Activated naive CD4-positive, alpha-beta T cell treated with anti-CD3 and anti-CD28 coated beads, Interleukin-2, amount 10 ng/mL, durations not matched to agents 7 days and 5 days (primary cell): ENCODE data around the gene MFGE8.
"Not testable (repeated sequence)": the region's sequence is repeated elsewhere in the genome, so short reads cannot be mapped to it uniquely, and the experiment has no call there.

Experiments
- CTCF ChIA-PET: fragments of 350-600 bp; sonication (Branson Sonifier 250); formaldehyde crosslinking; loops from one replicate; lab custom pipeline; 2021; ENCODE audit warnings: antibody characterized with exemption; lab: Charles Lee
- DNase-seq: peaks from one replicate; pipeline ENCODE4 v3.0.0-alpha.2; 2020
- H3K27ac Mint-ChIP-seq: one replicate; pipeline ENCODE4 v1.8.0; 2021; ENCODE audit warnings: mild to moderate bottlenecking, moderate library complexity, mixed read lengths
- H3K27me3 Mint-ChIP-seq: one replicate; pipeline ENCODE4 v1.8.0; 2021; ENCODE audit warnings: mild to moderate bottlenecking, mixed read lengths
- H3K36me3 Mint-ChIP-seq: one replicate; pipeline ENCODE4 v1.8.0; 2021; ENCODE audit warnings: mixed read lengths
- H3K4me1 Mint-ChIP-seq: one replicate; pipeline ENCODE4 v1.8.0; 2021; ENCODE audit warnings: mixed read lengths
- H3K4me3 Mint-ChIP-seq: one replicate; pipeline ENCODE4 v1.8.0; 2021; ENCODE audit warnings: mild to moderate bottlenecking, moderate library complexity, mixed read lengths
- H3K9me3 Mint-ChIP-seq: one replicate; pipeline ENCODE4 v1.8.0; 2021; ENCODE audit warnings: mixed read lengths

The MFGE8 gene, protein sequence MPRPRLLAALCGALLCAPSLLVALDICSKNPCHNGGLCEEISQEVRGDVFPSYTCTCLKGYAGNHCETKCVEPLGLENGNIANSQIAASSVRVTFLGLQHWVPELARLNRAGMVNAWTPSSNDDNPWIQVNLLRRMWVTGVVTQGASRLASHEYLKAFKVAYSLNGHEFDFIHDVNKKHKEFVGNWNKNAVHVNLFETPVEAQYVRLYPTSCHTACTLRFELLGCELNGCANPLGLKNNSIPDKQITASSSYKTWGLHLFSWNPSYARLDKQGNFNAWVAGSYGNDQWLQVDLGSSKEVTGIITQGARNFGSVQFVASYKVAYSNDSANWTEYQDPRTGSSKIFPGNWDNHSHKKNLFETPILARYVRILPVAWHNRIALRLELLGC

GRCh38 chr15:88913017-88913849, at the start of gene MFGE8:
Gene MFGE8, minus strand, starts transcription at chr15:88913379. Its CDS starts 60 bp downstream, at chr15:88913319.
- peaks cover 31% of the 10 kb centered on the region for H3K4me1 Mint-ChIP-seq
- H3K9me3 Mint-ChIP-seq = no peaks in the 10 kb centered on the region
- CTCF ChIA-PET = interaction anchor here (1.2 to 1.3 kb wide), 2 partner anchors 9 to 10 kb away, joined by 3 read pairs; no protein-coding TSS in a partner anchor
- H3K27me3 Mint-ChIP-seq = peaks cover 4% of the 10 kb centered on the region
- DNase-seq = peak; percentile 88
- peaks cover 10% of the 10 kb centered on the region for H3K36me3 Mint-ChIP-seq
- peak within 1 kb of the TSS; percentile 89 for H3K27ac Mint-ChIP-seq
- peak within 1 kb of the TSS; percentile 88 for H3K4me3 Mint-ChIP-seq

- CTCF ChIA-PET = no interaction called here
- no peak overlapping the region for H3K4me3 Mint-ChIP-seq
- H3K4me1 Mint-ChIP-seq = no peaks in the 10 kb centered on the region
- DNase-seq = no peak
- peaks cover 19% of the 10 kb centered on the region for H3K27me3 Mint-ChIP-seq
- H3K27ac Mint-ChIP-seq = no peak overlapping the region
- H3K9me3 Mint-ChIP-seq = peaks cover 3% of the 10 kb centered on the region
- H3K36me3 Mint-ChIP-seq = no peaks in the 10 kb centered on the region
Observed at GRCh38 chr15:88959445-88959844, 46.3 kb upstream of the MFGE8 start.

GRCh38 chr15:88956906-88957305, 43.7 kb upstream of the MFGE8 start:
- Mint-ChIP-seq H3K36me3 (no peaks in the 10 kb centered on the region), H3K4me1 (no peaks in the 10 kb centered on the region), H3K4me3 (no peak overlapping the region), H3K9me3 (no peaks in the 10 kb centered on the region), H3K27ac (no peak overlapping the region), H3K27me3 (peaks cover 21% of the 10 kb centered on the region)
- no peak for DNase-seq
- CTCF ChIA-PET = no interaction called here

DNA sequence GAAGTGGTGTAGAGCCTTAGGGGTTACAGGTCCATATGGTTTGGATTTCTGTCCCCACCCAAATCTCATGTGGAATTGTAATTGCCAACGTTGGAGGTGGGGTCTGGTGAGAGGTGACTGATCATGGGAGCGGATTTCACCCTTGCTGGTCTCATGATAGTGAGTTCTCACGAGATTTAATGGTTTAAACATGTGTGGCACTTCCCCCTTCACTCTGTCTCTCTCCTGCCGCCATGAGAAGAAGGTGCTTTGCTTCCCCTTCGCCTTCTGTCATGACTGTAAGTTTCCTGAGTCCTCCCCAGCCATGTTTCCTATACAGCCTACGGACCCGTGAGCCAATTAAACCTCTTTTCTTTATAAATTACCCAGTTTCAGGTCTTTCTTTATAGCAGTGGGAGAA, 43.1 kb upstream of the MFGE8 start:
- Mint-ChIP-seq H3K4me3 (no peak overlapping the region), H3K4me1 (no peaks in the 10 kb centered on the region), H3K9me3 (no peaks in the 10 kb centered on the region), H3K36me3 (no peaks in the 10 kb centered on the region), H3K27ac (no peak overlapping the region), H3K27me3 (peaks cover 21% of the 10 kb centered on the region)
- DNase-seq = no peak
- CTCF ChIA-PET = interaction anchor here (1.4 kb wide), 1 partner anchor 51 kb away, joined by 4 read pairs; no protein-coding TSS in a partner anchor

- peaks cover 17% of the 10 kb centered on the region for H3K27me3 Mint-ChIP-seq
- H3K4me3 Mint-ChIP-seq = no peak overlapping the region
- no peaks in the 10 kb centered on the region for H3K4me1 Mint-ChIP-seq
- no peaks in the 10 kb centered on the region for H3K9me3 Mint-ChIP-seq
- no peak overlapping the region for H3K27ac Mint-ChIP-seq
- H3K36me3 Mint-ChIP-seq = no peaks in the 10 kb centered on the region
- CTCF ChIA-PET = no interaction called here
- DNase-seq = no peak
Observed at GRCh38 chr15:88954431-88955277, 41.5 kb upstream of the MFGE8 start.

- no peak for DNase-seq
- Mint-ChIP-seq H3K36me3 (no peaks in the 10 kb centered on the region), H3K27ac (no peak overlapping the region), H3K4me3 (no peak overlapping the region), H3K27me3 (peaks cover 10% of the 10 kb centered on the region), H3K4me1 (no peaks in the 10 kb centered on the region), H3K9me3 (no peaks in the 10 kb centered on the region)
- CTCF ChIA-PET = interaction anchor here (1.3 kb wide), 1 partner anchor 46 kb away, joined by 5 read pairs; no protein-coding TSS in a partner anchor
Observed at GRCh38 chr15:88950600-88951160, 37.5 kb upstream of the MFGE8 start.

GRCh38 chr15:88949734-88950400, 36.7 kb upstream of the MFGE8 start:
- no peak overlapping the region for H3K4me3 Mint-ChIP-seq

DNA sequence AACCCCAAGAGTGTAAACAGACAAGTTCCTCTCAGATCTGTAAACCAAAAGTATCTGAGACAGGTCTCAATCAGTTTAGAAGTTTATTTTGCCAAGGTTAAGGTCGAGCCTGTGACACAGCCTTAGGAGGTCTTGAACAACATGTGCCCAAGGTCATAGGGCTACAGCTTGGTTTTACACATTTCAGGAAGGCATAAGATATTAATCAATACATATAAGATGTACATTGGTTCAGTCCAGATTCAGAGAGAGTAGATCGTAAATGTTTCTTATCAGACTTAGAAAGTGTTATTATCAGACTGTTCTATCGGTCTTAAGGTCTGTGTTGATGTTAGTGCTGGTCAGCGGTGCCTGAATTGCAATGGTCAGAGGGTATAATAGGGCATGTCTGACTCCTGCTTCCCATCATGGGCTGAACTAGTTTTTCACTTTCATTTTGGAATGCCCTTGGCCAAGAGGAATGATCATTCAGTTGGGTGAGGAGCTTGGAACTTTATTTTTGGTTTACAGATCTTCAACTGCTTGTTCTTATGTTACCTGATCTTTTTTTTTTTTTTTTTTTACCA, 27.0 kb upstream of the MFGE8 start:
- Mint-ChIP-seq H3K36me3 (no peaks in the 10 kb centered on the region), H3K4me3 (no peak overlapping the region), H3K9me3 (no peaks in the 10 kb centered on the region), H3K27ac (no peak overlapping the region), H3K27me3 (peaks cover 10% of the 10 kb centered on the region), H3K4me1 (no peaks in the 10 kb centered on the region)
- DNase-seq = no peak
- CTCF ChIA-PET = no interaction called here

More at GRCh38 chr15:88949734-88950400, 36.7 kb upstream of the MFGE8 start:
- no peaks in the 10 kb centered on the region for H3K4me1 Mint-ChIP-seq
- H3K27ac Mint-ChIP-seq = no peak overlapping the region
- no peak for DNase-seq
- H3K9me3 Mint-ChIP-seq = no peaks in the 10 kb centered on the region
- H3K27me3 Mint-ChIP-seq = peaks cover 13% of the 10 kb centered on the region
- CTCF ChIA-PET = no interaction called here
- no peaks in the 10 kb centered on the region for H3K36me3 Mint-ChIP-seq

GRCh38 chr15:88939486-88939806, 26.3 kb upstream of the MFGE8 start:
- CTCF ChIA-PET = no interaction called here
- H3K4me3 Mint-ChIP-seq = no peak overlapping the region
- no peaks in the 10 kb centered on the region for H3K4me1 Mint-ChIP-seq
- no peak for DNase-seq
- H3K9me3 Mint-ChIP-seq = no peaks in the 10 kb centered on the region
- H3K27ac Mint-ChIP-seq = peak overlapping the region; percentile 68
- H3K36me3 Mint-ChIP-seq = no peaks in the 10 kb centered on the region
- H3K27me3 Mint-ChIP-seq = peaks cover 5% of the 10 kb centered on the region

GRCh38 chr15:88938802-88939485, 25.8 kb upstream of the MFGE8 start:
- Mint-ChIP-seq H3K4me1 (no peaks in the 10 kb centered on the region), H3K36me3 (no peaks in the 10 kb centered on the region), H3K27me3 (peaks cover 5% of the 10 kb centered on the region), H3K4me3 (no peak overlapping the region), H3K27ac (peak overlapping the region; percentile 68), H3K9me3 (no peaks in the 10 kb centered on the region)
- CTCF ChIA-PET = interaction anchor here (0.6 to 1.8 kb wide), 3 partner anchors 14 to 64 kb away, joined by 3 to 5 read pairs (median 3); no protein-coding TSS in a partner anchor
- no peak for DNase-seq

- peaks cover 36% of the 10 kb centered on the region for H3K27me3 Mint-ChIP-seq
- H3K4me3 Mint-ChIP-seq, H3K4me1 Mint-ChIP-seq, H3K27ac Mint-ChIP-seq, H3K36me3 Mint-ChIP-seq, DNase-seq, H3K9me3 Mint-ChIP-seq, CTCF ChIA-PET: not testable (repeated sequence)
Observed at GRCh38 chr15:88934449-88934848, 21.3 kb upstream of the MFGE8 start.

DNA sequence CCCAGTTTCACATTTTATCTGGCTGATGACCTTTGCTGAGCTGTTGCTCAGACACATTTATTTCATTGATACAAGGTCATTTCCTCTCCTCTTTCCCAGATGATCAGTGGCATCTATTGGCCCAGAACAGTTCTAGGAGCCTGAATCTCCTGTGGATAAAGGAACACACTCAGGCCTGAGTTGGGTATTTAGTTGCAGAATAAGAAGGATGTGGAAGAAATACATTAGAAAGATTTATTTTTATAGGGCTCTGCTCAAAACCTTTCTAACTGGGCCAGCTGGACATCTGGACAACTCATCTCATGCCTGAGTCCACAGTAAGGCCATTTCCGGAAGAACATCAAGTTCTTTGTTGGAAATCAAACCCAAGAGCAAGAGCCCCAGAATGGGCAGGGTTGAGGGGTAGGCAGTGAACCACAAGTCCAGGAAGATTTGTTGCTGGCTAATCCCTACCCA, 19.7 kb upstream of the MFGE8 start:
- Mint-ChIP-seq H3K4me1 (no peaks in the 10 kb centered on the region), H3K9me3 (peaks cover 2% of the 10 kb centered on the region), H3K27ac (no peak overlapping the region), H3K36me3 (no peaks in the 10 kb centered on the region), H3K27me3 (peaks cover 31% of the 10 kb centered on the region), H3K4me3 (no peak overlapping the region)
- no peak for DNase-seq
- CTCF ChIA-PET = no interaction called here
